Gastrocnemius medialis (tissue), 4 donors: ENCODE measurements around the gene GPR153. TPM values are rescaled to one million over a fixed set of nuclear protein-coding genes. Genes with fewer than 3 reads are reported as not detected.

Experiments
- ATAC-seq, 2 donors: fragments of 150-250 bp; one replicate each; pipeline ENCODE4 v1.9.1; 2016
- DNase-seq, 2 donors: peaks; one replicate each; pipeline ENCODE4 v3.0.0-alpha.2; 2019
- H3K27ac ChIP-seq, 4 donors: fragments of 200-600 bp; sonication (generic); 1 replicate in 1 of 4; 2 replicates in 3 of 4; pipeline ENCODE4 v1.5.1; 2016 to 2018; ENCODE audit warnings: mild to moderate bottlenecking in 2 of 4, moderate library complexity in 1 of 4
- H3K27me3 ChIP-seq, 3 donors: fragments of 200-600 bp; sonication (generic) in 2 of 3; 1 replicate in 1 of 3; 2 replicates in 2 of 3; pipeline versions ENCODE4 v1.5.1 to v1.6.0; 2016 to 2019; ENCODE audit warnings: mild to moderate bottlenecking in 1 of 3, moderate library complexity in 1 of 3
- H3K36me3 ChIP-seq, 2 donors: fragments of 200-600 bp; sonication (generic) in 1 of 2; one replicate each; pipeline ENCODE4 v1.5.1; 2017 to 2018
- H3K4me1 ChIP-seq, 2 donors: fragments of 200-600 bp; sonication (generic) in 1 of 2; one replicate each; pipeline ENCODE4 v1.5.1; 2016 to 2017; ENCODE audit warnings: mild to moderate bottlenecking in 2 of 2
- H3K4me3 ChIP-seq, 4 donors: fragments of 200-600 bp; sonication (generic) in 3 of 4; 1 replicate in 1 of 4; 2 replicates in 3 of 4; pipeline ENCODE4 v1.5.1; 2016 to 2019; ENCODE audit warnings: mild to moderate bottlenecking in 2 of 4
- H3K9me3 ChIP-seq, 3 donors: fragments of 200-600 bp; sonication (generic) in 2 of 3; 1 replicate in 1 of 3; 2 replicates in 2 of 3; pipeline ENCODE4 v1.5.1; 2016 to 2019
- CTCF ChIP-seq, 5 experiments: fragments of 450-650 bp in 3 of 5; fragments of 200-600 bp in 2 of 5; sonication (generic) in 2 of 5; IDR thresholded peaks in 4 of 5; conservative IDR thresholded peaks in 1 of 5; 1 replicate in 4 of 5; 2 replicates in 1 of 5; pipeline ENCODE4 v1.5.1; 2016 to 2019; ENCODE audit warnings: antibody characterized with exemption in 5 of 5, mild to moderate bottlenecking in 3 of 5, moderate library complexity in 3 of 5
- POLR2A ChIP-seq, 2 donors: fragments of 450-650 bp; IDR thresholded peaks; one replicate each; pipeline ENCODE4 v1.6.1; 2017; ENCODE audit warnings: antibody characterized with exemption in 2 of 2, mild to moderate bottlenecking in 2 of 2, moderate library complexity in 2 of 2
- in situ Hi-C, 4 donors: fragments of 200-750 bp; cut with MboI; loops; one replicate each; pipeline versions ENCODE4 v1.15.0 to v1.8.0; 2017; ENCODE audit warnings: low sequenced_read_pairs in 4 of 4
- intact Hi-C: fragments of 100-400 bp; cut with DNase I; formaldehyde crosslinking; loops from one replicate; pipeline ENCODE4 v1.15.1; 2023; ENCODE audit warnings: low total_unique reads
- total RNA-seq, 4 donors: library from RNA; depleted of rRNA; stranded (reverse); fragments of >200 nt; gene quantifications; one replicate each; pipeline versions ENCODE4 v1.1.0 to v1.2.3, GENCODE V29; 2016

Gene GPR153
- total RNA-seq, 4 donors from 2014 or later: 1.1 to 3.4 (median 2.0) TPM

GRCh38 chr1:6248932-6249738 is 11.8 kb downstream of the GPR153 start:
- no peak for TF ChIP-seq CTCF (IDR thresholded peaks at IDR 0.05 in 4 of 5, conservative IDR thresholded peaks at IDR 0.05 in 1 of 5)
- TF ChIP-seq POLR2A (IDR thresholded peaks at IDR 0.05): no peak
- Histone ChIP-seq H3K4me3 (no peak overlapping the region), H3K36me3 (no peaks in the 10 kb centered on the region), H3K27me3 (peaks cover 22 to 51% (median 36%) of the 10 kb centered on the region in 3 donors), H3K4me1 (no peaks in the 10 kb centered on the region), H3K9me3 (no peaks in the 10 kb centered on the region), H3K27ac (no peak overlapping the region)
- ATAC-seq (no peak), DNase-seq (no peak)
- in situ Hi-C loops: loop anchor here (5.0 to 25.0 kb wide), 4 partner anchors 96 to 163 kb away; partner anchors contain the start of genes ESPN (in 1 of the 4) and HES2 (in 1 of the 4)
- intact Hi-C loops: loop anchor here (5.0 kb wide), 1 partner anchor 33 kb away; no protein-coding TSS in a partner anchor

- no peak for TF ChIP-seq POLR2A (IDR thresholded peaks at IDR 0.05)
- TF ChIP-seq CTCF (IDR thresholded peaks at IDR 0.05 in 4 of 5, conservative IDR thresholded peaks at IDR 0.05 in 1 of 5): no peak
- DNase-seq (no peak), ATAC-seq (no peak)
- Histone ChIP-seq H3K4me1 (no peaks in the 10 kb centered on the region), H3K9me3 (no peaks in the 10 kb centered on the region), H3K27me3 (peaks cover 31 to 60% (median 45%) of the 10 kb centered on the region in 3 donors), H3K36me3 (no peaks in the 10 kb centered on the region), H3K27ac (no peak overlapping the region), H3K4me3 (no peak overlapping the region)
- intact Hi-C loops (loop anchor here (5.0 kb wide), 1 partner anchor 34 kb away; no protein-coding TSS in a partner anchor), in situ Hi-C loops (loop anchor here (5.0 to 25.0 kb wide), 4 partner anchors 97 to 164 kb away; partner anchors contain the start of genes ESPN (in 1 of the 4) and HES2 (in 1 of the 4))
Observed at GRCh38 chr1:6248161-6248776, 12.6 kb downstream of the GPR153 start.

- H3K4me3 ChIP-seq: no peak overlapping the region
- H3K27ac ChIP-seq: no peak overlapping the region
- H3K36me3 ChIP-seq: no peaks in the 10 kb centered on the region
- no peaks in the 10 kb centered on the region for H3K9me3 ChIP-seq
- TF ChIP-seq CTCF (IDR thresholded peaks at IDR 0.05 in 4 of 5, conservative IDR thresholded peaks at IDR 0.05 in 1 of 5) (no peak), POLR2A (IDR thresholded peaks at IDR 0.05) (no peak)
- DNase-seq (no peak), ATAC-seq (no peak)
- H3K4me1 ChIP-seq: no peaks in the 10 kb centered on the region
- peaks cover 37 to 66% (median 51%) of the 10 kb centered on the region in 3 donors for H3K27me3 ChIP-seq
- in situ Hi-C loops (loop anchor here (5.0 to 25.0 kb wide), 4 partner anchors 97 to 165 kb away; partner anchors contain the start of genes ESPN (in 1 of the 4) and HES2 (in 1 of the 4)), intact Hi-C loops (loop anchor here (5.0 kb wide), 1 partner anchor 35 kb away; no protein-coding TSS in a partner anchor)
Observed at GRCh38 chr1:6247651-6248050, 13.2 kb downstream of the GPR153 start.

- in situ Hi-C loops (loop anchor here (5.0 to 25.0 kb wide), 4 partner anchors 98 to 166 kb away; partner anchors contain the start of genes ESPN (in 1 of the 4) and HES2 (in 1 of the 4)), intact Hi-C loops (loop anchor here (1.0 to 5.0 kb wide), 3 partner anchors 36 to 158 kb away; no protein-coding TSS in a partner anchor)
- ATAC-seq (peak; percentile 44 to 73), DNase-seq (peak; percentile 55 to 57)
- no peaks in the 10 kb centered on the region for H3K36me3 ChIP-seq
- H3K9me3 ChIP-seq: no peaks in the 10 kb centered on the region
- peaks cover 38 to 75% (median 58%) of the 10 kb centered on the region in 3 donors for H3K27me3 ChIP-seq
- no peak overlapping the region for H3K27ac ChIP-seq
- TF ChIP-seq POLR2A (IDR thresholded peaks at IDR 0.05): no peak
- peak; percentile 92 to 97 (median 97) for TF ChIP-seq CTCF (IDR thresholded peaks at IDR 0.05 in 4 of 5, conservative IDR thresholded peaks at IDR 0.05 in 1 of 5)
- H3K4me1 ChIP-seq: peaks cover 2 to 4% of the 10 kb centered on the region in 2 donors
- no peak overlapping the region for H3K4me3 ChIP-seq
Observed at GRCh38 chr1:6246497-6247467, 14.1 kb downstream of the GPR153 start.
